Measurements from ENCODE around the gene SNX20. TPM values are rescaled to one million over a fixed set of nuclear protein-coding genes. Genes with fewer than 3 reads are reported as not detected.

The SNX20 gene
- total RNA-seq, 6 experiments from 2014 or later = 0.31 to 1.9 (median 0.71) TPM

- Histone ChIP-seq H3K4me1 (no peaks in the 10 kb centered on the region), H3K36me3 (no peaks in the 10 kb centered on the region), H3K27ac (no peak overlapping the region), H3K9me3 (no peaks in the 10 kb centered on the region), H3K4me3 (no peak overlapping the region), H3K27me3 (no peaks in the 10 kb centered on the region)
- intact Hi-C loops (cut with DNase I) = no loop called here
- DNase-seq (no peak), ATAC-seq (no peak)
- WGBS (ENCODE audit: insufficient coverage, low coverage, low lambda C conversion rate, missing lambda C conversion rate) = 96% methylated on average over 5 of the region's 5 CpGs
- TF ChIP-seq POLR2A (IDR thresholded peaks at IDR 0.05) (no peak), CTCF (IDR thresholded peaks at IDR 0.05) (no peak)
Measured at GRCh38 chr16:50717494-50717893, 36.4 kb upstream of the SNX20 start.

- H3K27ac ChIP-seq = no peak overlapping the region
- no peak for DNase-seq
- no peaks in the 10 kb centered on the region for H3K9me3 ChIP-seq
- no peak for TF ChIP-seq CTCF (IDR thresholded peaks at IDR 0.05)
- TF ChIP-seq POLR2A (IDR thresholded peaks at IDR 0.05) = no peak
- H3K36me3 ChIP-seq = no peaks in the 10 kb centered on the region
- ATAC-seq = no peak
- H3K4me3 ChIP-seq = no peak overlapping the region
- H3K4me1 ChIP-seq = no peaks in the 10 kb centered on the region
- 69% methylated on average over 4 of the region's 4 CpGs for WGBS (ENCODE audit: insufficient coverage, low coverage, low lambda C conversion rate, missing lambda C conversion rate)
- intact Hi-C loops (cut with DNase I) = no loop called here
- H3K27me3 ChIP-seq = no peaks in the 10 kb centered on the region
Measured at GRCh38 chr16:50717091-50717490, 36.0 kb upstream of the SNX20 start.

- TF ChIP-seq POLR2A (IDR thresholded peaks at IDR 0.05) = no peak
- TF ChIP-seq CTCF (IDR thresholded peaks at IDR 0.05) = no peak
- no peak for DNase-seq
- H3K4me3 ChIP-seq = no peak overlapping the region
- no peaks in the 10 kb centered on the region for H3K9me3 ChIP-seq
- no peaks in the 10 kb centered on the region for H3K36me3 ChIP-seq
- no peaks in the 10 kb centered on the region for H3K4me1 ChIP-seq
- no peaks in the 10 kb centered on the region for H3K27me3 ChIP-seq
- H3K27ac ChIP-seq = no peak overlapping the region
- 60% methylated on average over 4 of the region's 4 CpGs for WGBS (ENCODE audit: insufficient coverage, low coverage, low lambda C conversion rate, missing lambda C conversion rate)
- ATAC-seq = no peak
- intact Hi-C loops (cut with DNase I) = no loop called here
Measured at GRCh38 chr16:50712956-50713355, 31.8 kb upstream of the SNX20 start.

- 65% methylated on average over 3 of the region's 3 CpGs for WGBS (ENCODE audit: insufficient coverage, low coverage, low lambda C conversion rate, missing lambda C conversion rate)
- H3K4me3 ChIP-seq = no peak overlapping the region
- no peaks in the 10 kb centered on the region for H3K36me3 ChIP-seq
- H3K27me3 ChIP-seq = no peaks in the 10 kb centered on the region
- no peaks in the 10 kb centered on the region for H3K4me1 ChIP-seq
- DNase-seq (no peak), ATAC-seq (no peak)
- H3K27ac ChIP-seq = no peak overlapping the region
- H3K9me3 ChIP-seq = no peaks in the 10 kb centered on the region
- TF ChIP-seq CTCF (IDR thresholded peaks at IDR 0.05) = no peak
- no peak for TF ChIP-seq POLR2A (IDR thresholded peaks at IDR 0.05)
- intact Hi-C loops (cut with DNase I) = no loop called here
Measured at GRCh38 chr16:50712560-50712898, 31.4 kb upstream of the SNX20 start.

- Histone ChIP-seq H3K27me3 (no peaks in the 10 kb centered on the region), H3K27ac (no peak overlapping the region), H3K4me1 (no peaks in the 10 kb centered on the region), H3K9me3 (no peaks in the 10 kb centered on the region), H3K36me3 (no peaks in the 10 kb centered on the region), H3K4me3 (no peak overlapping the region)
- ATAC-seq (no peak), DNase-seq (no peak)
- TF ChIP-seq CTCF (IDR thresholded peaks at IDR 0.05) (no peak), POLR2A (IDR thresholded peaks at IDR 0.05) (no peak)
- 85% methylated on average over 2 of the region's 25 CpGs for WGBS (ENCODE audit: insufficient coverage, low coverage, low lambda C conversion rate, missing lambda C conversion rate)
- intact Hi-C loops (cut with DNase I) = no loop called here
Measured at GRCh38 chr16:50711862-50712559, 30.9 kb upstream of the SNX20 start.
